DMS53 treated with DMSO at 0.1 percent for 48 hours (cell line): ENCODE results near the gene BTBD9.

Experiments
- DNase-seq: peaks from one replicate; lab custom pipeline; 2025; ENCODE audit not compliant: unreplicated experiment; lab: John Stamatoyannopoulos, UW

Gene BTBD9

DNA sequence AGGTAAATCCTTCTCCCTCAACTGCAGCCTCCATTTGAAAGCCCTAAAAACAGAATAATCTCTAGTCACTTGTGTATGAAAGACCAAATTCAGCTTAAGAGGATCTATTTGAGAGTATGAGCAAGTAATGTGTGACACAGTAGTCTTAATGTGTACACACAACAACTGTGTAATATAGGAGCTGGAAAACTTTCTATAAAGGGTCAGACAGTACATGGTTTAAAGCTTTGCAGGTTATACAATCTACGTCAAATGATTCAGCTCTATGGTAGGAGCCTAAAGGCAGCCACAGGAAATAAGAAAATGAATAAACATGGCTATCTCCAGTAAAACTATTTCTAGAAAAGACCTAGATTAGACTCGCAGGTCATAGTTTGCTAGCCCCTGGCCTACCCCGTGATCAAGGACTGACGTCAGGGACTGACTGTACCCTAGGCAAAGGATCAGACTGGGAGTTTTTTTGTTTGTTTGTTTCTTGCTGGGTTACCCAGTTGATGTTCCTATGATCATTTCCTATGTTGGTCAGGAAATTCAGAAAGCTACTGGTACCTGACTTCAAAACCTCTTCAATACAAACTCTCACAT lies 39.7 kb downstream of the BTBD9 start:
- no peak for DNase-seq

GRCh38 chr6:38599261-38599660 lies 40.5 kb downstream of the BTBD9 start:
- no peak for DNase-seq

GRCh38 chr6:38593998-38594665 lies 45.6 kb downstream of the BTBD9 start:
- no peak for DNase-seq

DNA sequence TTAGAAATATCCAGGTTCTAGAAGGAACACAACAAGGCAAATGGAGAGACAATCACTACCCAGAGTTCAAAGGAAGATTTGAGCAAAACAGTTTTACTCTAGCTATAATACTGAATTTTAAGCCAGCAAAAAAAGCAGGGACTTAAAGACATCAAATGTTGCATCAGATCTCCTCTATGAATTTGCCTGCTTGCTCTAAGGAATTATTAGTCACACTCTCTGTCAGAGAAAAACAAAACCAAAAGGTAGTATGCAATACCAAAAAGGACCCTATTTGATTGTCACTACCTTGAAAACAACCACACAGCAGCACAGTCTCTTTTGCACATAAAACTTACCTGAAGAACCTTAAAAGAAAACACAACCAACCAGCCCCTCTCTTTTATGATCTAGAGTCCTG lies 46.3 kb downstream of the BTBD9 start:
- no peak for DNase-seq

DNA sequence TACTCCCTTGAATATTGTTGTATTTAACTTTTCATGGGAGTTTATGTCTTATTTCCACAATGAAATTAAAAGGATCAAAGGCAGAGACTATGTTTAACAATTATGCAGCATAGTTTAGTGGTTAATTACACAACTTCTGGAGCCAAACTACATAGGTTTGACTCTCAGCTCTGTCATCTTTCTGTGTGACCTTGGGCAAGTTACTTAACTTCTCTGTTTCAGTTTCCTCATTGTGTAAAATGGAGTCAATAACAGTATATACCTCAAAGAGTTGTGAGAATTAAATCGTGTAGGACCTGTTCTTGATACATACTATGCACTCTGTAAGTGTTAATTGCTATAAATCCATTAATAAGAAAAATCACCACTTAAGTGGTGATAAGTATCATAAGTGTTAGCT lies 48.3 kb downstream of the BTBD9 start:
- no peak for DNase-seq

DNA sequence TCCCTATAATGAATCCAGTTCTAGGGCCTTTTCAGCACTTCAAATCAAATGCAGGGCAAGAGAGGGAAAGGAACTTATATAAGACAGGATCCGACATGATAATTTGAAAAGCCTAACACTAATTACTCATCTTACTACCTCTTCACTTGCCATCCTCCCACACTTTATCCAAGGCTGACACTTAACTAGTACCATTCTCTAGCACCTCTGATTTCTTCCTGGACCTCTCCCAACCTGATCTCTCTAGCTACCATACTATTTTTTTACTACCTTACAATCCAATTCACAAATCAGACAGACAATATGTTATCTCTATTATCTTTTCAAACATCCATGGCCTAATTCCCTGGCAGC lies 50.4 kb downstream of the BTBD9 start:
- DNase-seq: no peak

DNA sequence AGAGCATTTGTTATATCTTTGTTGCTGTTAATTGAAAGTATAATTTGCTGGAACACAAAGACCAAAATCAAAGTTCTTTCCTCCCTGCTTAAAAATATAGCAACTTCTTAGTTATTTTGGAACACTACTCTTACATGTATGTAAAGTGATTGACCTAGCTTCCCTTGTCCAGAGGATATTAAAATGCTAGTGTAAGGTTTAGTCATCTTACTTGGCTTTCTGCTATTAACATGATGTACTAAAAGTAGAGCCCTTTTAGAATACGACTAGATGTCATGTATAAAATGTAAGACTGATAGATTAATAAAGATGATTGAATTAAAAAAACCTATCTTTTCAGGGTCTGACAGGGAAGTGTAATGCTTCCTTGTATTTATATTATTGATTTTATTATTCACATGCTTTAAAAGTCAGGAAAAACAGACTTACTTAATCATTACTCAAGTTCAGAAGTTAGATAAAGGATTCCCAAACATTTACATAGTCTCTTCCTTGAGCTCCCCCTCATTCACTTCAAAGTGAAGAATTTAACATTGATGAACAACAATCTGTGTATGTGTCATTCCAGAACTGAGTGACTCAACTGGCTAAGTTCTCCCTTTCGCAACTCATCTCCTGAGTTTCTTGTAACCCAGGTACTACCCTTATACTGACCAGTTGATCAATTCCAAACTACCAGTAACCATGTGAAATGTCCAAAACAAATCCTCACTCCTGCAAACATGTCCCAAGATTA lies 50.9 kb downstream of the BTBD9 start:
- DNase-seq: no peak

DNA sequence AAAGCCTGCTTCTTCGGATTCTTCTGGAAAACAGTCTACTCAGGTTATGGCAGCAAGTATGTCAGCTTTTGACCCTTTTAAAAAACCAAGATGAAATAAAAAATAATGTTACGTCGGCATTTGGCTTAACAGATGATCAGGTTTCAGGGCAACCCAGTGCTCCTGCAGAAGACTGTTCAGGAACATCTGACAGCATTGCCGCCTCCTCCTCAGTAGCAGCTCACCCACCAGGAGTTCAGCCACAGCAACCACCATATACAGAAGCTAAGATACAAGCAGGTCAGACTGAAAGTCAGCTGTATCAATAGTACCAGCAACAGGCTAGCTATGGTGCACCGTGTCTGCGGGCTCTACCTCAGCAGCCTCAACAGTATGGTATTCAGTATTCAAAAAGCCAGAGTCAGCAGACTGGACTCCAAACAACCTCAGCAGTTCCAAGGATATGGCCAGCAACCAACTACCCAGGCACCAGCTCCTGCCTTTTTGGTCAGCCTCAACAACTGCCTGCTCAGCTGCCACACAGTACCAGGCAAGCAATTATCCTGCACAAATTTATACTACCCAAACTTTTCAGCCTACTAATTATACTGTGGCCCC lies 51.9 kb downstream of the BTBD9 start:
- DNase-seq: no peak

DNA sequence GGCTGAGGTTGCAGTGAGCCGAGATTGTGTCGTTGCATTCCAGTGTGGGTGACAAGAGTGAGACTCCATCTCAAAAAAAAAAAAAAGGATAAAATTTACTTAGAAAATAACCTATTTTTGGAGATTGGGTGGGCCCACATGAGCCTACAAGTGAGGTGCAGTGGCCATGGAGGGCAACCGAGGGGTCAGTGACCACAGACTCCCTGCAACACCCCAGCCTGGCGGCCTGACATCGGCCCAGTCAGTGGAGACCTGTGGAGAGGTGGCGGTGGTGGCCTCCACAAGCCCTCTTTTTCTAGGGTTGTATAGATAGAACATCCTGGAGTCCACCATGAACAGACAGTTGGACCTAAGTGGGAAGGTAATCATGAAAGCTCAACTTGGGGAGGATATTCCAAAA lies 52.7 kb downstream of the BTBD9 start:
- DNase-seq: no peak

- no peak for DNase-seq
Measured at GRCh38 chr6:38584731-38585130, 55.0 kb downstream of the BTBD9 start.

GRCh38 chr6:38583523-38583922 lies 56.2 kb downstream of the BTBD9 start:
- DNase-seq: no peak

GRCh38 chr6:38580030-38580429 lies 59.7 kb downstream of the BTBD9 start:
- DNase-seq: no peak

- DNase-seq: peak; percentile 9
Measured at GRCh38 chr6:38579010-38579628, 60.6 kb downstream of the BTBD9 start.

- no peak for DNase-seq
Measured at GRCh38 chr6:38578075-38578474, 61.7 kb downstream of the BTBD9 start.

DNA sequence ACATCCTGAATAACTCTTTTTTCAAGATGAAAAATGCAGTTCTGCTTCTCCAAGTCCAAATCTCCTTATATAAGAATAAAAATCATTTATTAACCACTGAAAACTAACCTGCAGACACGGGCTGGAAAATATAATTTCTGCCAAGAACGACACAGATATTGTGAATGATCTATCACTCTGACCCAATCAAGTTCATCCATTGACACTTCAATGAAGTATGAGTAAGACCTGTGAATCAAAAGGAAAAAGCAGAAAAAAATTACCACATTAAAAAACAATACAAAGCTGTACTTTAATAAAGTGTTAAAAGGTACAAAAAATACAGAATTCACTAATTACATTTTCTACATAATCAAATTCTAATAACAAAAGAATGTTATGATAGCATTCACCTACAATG lies 62.2 kb downstream of the BTBD9 start:
- DNase-seq: no peak

GRCh38 chr6:38573801-38574395 lies 65.8 kb downstream of the BTBD9 start:
- DNase-seq: no peak

- no peak for DNase-seq
Measured at GRCh38 chr6:38572186-38572813, 67.4 kb downstream of the BTBD9 start.

DNA sequence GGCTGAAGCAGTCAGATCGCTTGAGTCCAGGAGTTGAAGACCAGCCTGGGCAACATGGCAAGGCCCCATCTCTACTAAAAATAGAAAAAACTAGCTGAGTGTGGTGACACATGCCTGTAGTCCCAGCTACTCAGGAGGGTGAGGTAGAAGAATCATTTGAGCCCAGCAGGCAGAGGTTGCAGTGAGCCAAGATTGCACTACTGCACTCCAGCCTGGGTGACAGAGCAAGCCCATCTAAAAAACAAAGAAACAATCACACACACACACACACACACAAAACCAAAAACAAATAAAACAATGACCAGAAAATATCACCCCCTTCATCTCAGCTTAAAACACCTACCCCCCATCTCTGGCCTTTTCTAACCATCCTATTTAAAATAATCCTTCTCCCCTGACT lies 68.0 kb downstream of the BTBD9 start:
- no peak for DNase-seq

- peak; percentile 13 for DNase-seq
Measured at GRCh38 chr6:38570750-38571149, 69.0 kb downstream of the BTBD9 start.

GRCh38 chr6:38567436-38567835 lies 72.3 kb downstream of the BTBD9 start:
- no peak for DNase-seq
